CD4-positive, alpha-beta T cell treated with Interleukin-15 for 1 hour (primary cell): ENCODE results near the gene LGALS7B.
"Not testable (repeated sequence)": the region's sequence is repeated elsewhere in the genome, so short reads cannot be mapped to it uniquely, and the experiment has no call there.

ENCODE experiments used
- DNase-seq: peaks from one replicate; pipeline ENCODE4 v3.0.0-alpha.2; 2020

The LGALS7B gene

GRCh38 chr19:38797781-38798180, 8.8 kb downstream of the LGALS7B start:
- not testable (repeated sequence) for DNase-seq

- no peak for DNase-seq
Measured at GRCh38 chr19:38799104-38799503, 10.1 kb downstream of the LGALS7B start.

- no peak for DNase-seq
Measured at GRCh38 chr19:38800577-38801347, 11.8 kb downstream of the LGALS7B start.

- no peak for DNase-seq
Measured at GRCh38 chr19:38801359-38802095, 12.5 kb downstream of the LGALS7B start.

- no peak for DNase-seq
Measured at GRCh38 chr19:38803543-38803942, 14.5 kb downstream of the LGALS7B start.

- DNase-seq = no peak
Measured at GRCh38 chr19:38805180-38805579, 16.2 kb downstream of the LGALS7B start.

GRCh38 chr19:38806371-38806770, 17.4 kb downstream of the LGALS7B start:
- no peak for DNase-seq

- DNase-seq = not testable (repeated sequence)
Measured at GRCh38 chr19:38807374-38808098, 18.5 kb downstream of the LGALS7B start.

- DNase-seq = no peak
Measured at GRCh38 chr19:38808741-38809140, 19.7 kb downstream of the LGALS7B start.

- DNase-seq = no peak
Measured at GRCh38 chr19:38809592-38810252, 20.7 kb downstream of the LGALS7B start.

GRCh38 chr19:38812009-38812840, 23.2 kb downstream of the LGALS7B start:
- DNase-seq = no peak

- DNase-seq = no peak
Measured at GRCh38 chr19:38812841-38813320, 23.9 kb downstream of the LGALS7B start, which contains the start of gene LGALS4. Gene LGALS4 (minus strand): TSS chr19:38812945. CDS start chr19:38812886, 59 bp downstream.

GRCh38 chr19:38813323-38813722, 24.3 kb downstream of the LGALS7B start:
- no peak for DNase-seq

- DNase-seq = not testable (repeated sequence)
Measured at GRCh38 chr19:38813932-38814331, 24.9 kb downstream of the LGALS7B start.

- DNase-seq = no peak
Measured at GRCh38 chr19:38815059-38816001, 26.3 kb downstream of the LGALS7B start.

GRCh38 chr19:38816131-38816750, 27.2 kb downstream of the LGALS7B start:
- DNase-seq = no peak

- no peak for DNase-seq
Measured at GRCh38 chr19:38817081-38817480, 28.1 kb downstream of the LGALS7B start.

- DNase-seq = no peak
Measured at GRCh38 chr19:38819231-38819920, 30.4 kb downstream of the LGALS7B start.

GRCh38 chr19:38821230-38821825, 32.3 kb downstream of the LGALS7B start:
- not testable (repeated sequence) for DNase-seq
